K562 (cell line): ENCODE measurements around the gene BAIAP2. TPM values are rescaled to one million over a fixed set of nuclear protein-coding genes. Genes with fewer than 3 reads are reported as not detected.

Experiments used
- FOXO4 ChIP-seq: fragments of 450-650 bp; formaldehyde crosslinking; IDR thresholded peaks from 2 replicates; pipeline ENCODE4 v1.4.0; 2020; ENCODE audit warnings: mild to moderate bottlenecking, moderate library complexity
- GABPA ChIP-seq: fragments of 200-800 bp; sonication (Bioruptor generic); conservative IDR thresholded peaks from 2 replicates; pipeline ENCODE4 v1.6.1; 2016; ENCODE audit warnings: low read depth, missing genetic modification characterization, missing compliant biosample characterization
- HES1 ChIP-seq: fragments of 450-650 bp; IDR thresholded peaks from 2 replicates; pipeline ENCODE4 v1.6.1; 2016; ENCODE audit warnings: low read depth, mild to moderate bottlenecking, moderate library complexity
- NFE2 ChIP-seq: IDR thresholded peaks from 2 replicates; pipeline ENCODE4 v1.6.1; 2014; ENCODE audit warnings: antibody characterized with exemption, low read depth
- TEAD4 ChIP-seq, 2 experiments: sonication (generic) in 1 of 2; formaldehyde crosslinking in 1 of 2; IDR thresholded peaks; 2 replicates each; pipeline versions ENCODE4 v1.6.1 to v1.8.0; 2012 to 2022; ENCODE audit warnings: borderline replicate concordance in 1 of 2, inconsistent platforms in 1 of 2, low read length in 1 of 2, mild to moderate bottlenecking in 1 of 2, missing genetic modification reagents in 1 of 2
- UBTF ChIP-seq, 2 experiments: IDR thresholded peaks; 2 replicates each; pipeline ENCODE4 v1.6.1; 2012; ENCODE audit warnings: improper control_type of control experiment in 2 of 2, low read depth in 2 of 2, low read length in 2 of 2, borderline replicate concordance in 1 of 2
- ZBTB26 ChIP-seq: fragments of 450-650 bp; formaldehyde crosslinking; IDR thresholded peaks from 2 replicates; pipeline ENCODE4 v1.4.0; 2022; ENCODE audit warnings: missing genetic modification characterization
- ZBTB9 ChIP-seq: fragments of 450-650 bp; formaldehyde crosslinking; IDR thresholded peaks from 2 replicates; pipeline ENCODE4 v1.4.0; 2020; ENCODE audit warnings: mild to moderate bottlenecking, moderate library complexity
- ZNF184 ChIP-seq: sonication (generic); formaldehyde crosslinking; IDR thresholded peaks from 2 replicates; pipeline ENCODE4 v1.5.0; 2020; ENCODE audit warnings: missing genetic modification reagents
- ZNF280B ChIP-seq: fragments of 250-450 bp; sonication (Bioruptor Pico); IDR thresholded peaks from 2 replicates; pipeline ENCODE4 v1.5.1; 2021; ENCODE audit warnings: mild to moderate bottlenecking
- ZNF384 ChIP-seq: IDR thresholded peaks from 2 replicates; pipeline ENCODE4 v1.6.1; 2012; ENCODE audit warnings: low read depth, low read length, improper control_type of control experiment
- ZNF395 ChIP-seq: fragments of 200-800 bp; sonication (Bioruptor generic); IDR thresholded peaks from 2 replicates; pipeline ENCODE4 v1.6.1; 2017; ENCODE audit warnings: missing genetic modification characterization, missing compliant biosample characterization
- ZNF57 ChIP-seq: fragments of 450-650 bp; formaldehyde crosslinking; IDR thresholded peaks from 2 replicates; pipeline ENCODE4 v1.4.0; 2020; ENCODE audit warnings: mild to moderate bottlenecking, moderate library complexity
- polyA plus RNA-seq, 8 experiments: library from polyadenylated mRNA; depleted of rRNA in 4 of 8; stranded (reverse) in 5 of 8; unstranded in 3 of 8; fragments of >200 nt; fragmentation: Nextera tagmentation in 2 of 8; fragmentation: Illumina TruSeq in 1 of 8; extraction: Ambion mirVana in 2 of 8; extraction: Trizol in 1 of 8; gene quantifications; 2 replicates each; pipeline versions ENCODE4 v1.2.1 to v1.2.3, GENCODE V29; 2011 to 2014; ENCODE audit warnings: inconsistent platforms in 1 of 8, missing spikeins in 1 of 8
- total RNA-seq, 7 experiments: library from RNA; depleted of rRNA in 6 of 7; stranded (reverse); fragments of >200 nt in 6 of 7; fragmentation: Illumina TruSeq in 2 of 7; extraction: Trizol in 2 of 7; gene quantifications; 2 replicates each; pipeline versions ENCODE4 v1.2.1 to v1.2.3, GENCODE V29; 2011 to 2021; ENCODE audit warnings: low replicate concordance in 1 of 7

The BAIAP2 gene
- total and polyA plus RNA-seq, 9 of the 15 experiments (the other 6 are each of a cell fraction or from before 2014, with no cell fraction given): 2.3 to 51.6 (median 18.4) TPM

GRCh38 chr17:81094509-81095382, 59.8 kb downstream of the BAIAP2 start (continued):
- TF ChIP-seq NFE2: peak; percentile 44
- peak; percentile 84 for TF ChIP-seq ZNF384
- TF ChIP-seq ZBTB9 (CRISPR knock-in tag): no peak
- 0 out of 2 replicates have a peak, but pooled peaks have one; percentile 18 for TF ChIP-seq ZBTB26 (CRISPR knock-in tag)
- no peak for TF ChIP-seq ZNF280B (CRISPR knock-in tag)
- TF ChIP-seq TEAD4 (IDR thresholded peaks at IDR 0.05; ENCODE audit: low read length): peak; percentile 84
- no peak for TF ChIP-seq TEAD4 (CRISPR knock-in tag; IDR thresholded peaks at IDR 0.05; ENCODE audit: borderline replicate concordance)
- TF ChIP-seq HES1: peak; percentile 68
- TF ChIP-seq UBTF (IDR thresholded peaks at IDR 0.05; ENCODE audit: borderline replicate concordance in 1 of 2, low read depth in 2 of 2, low read length in 2 of 2): peak in 1 of 2 experiments; percentile 79; a peak in 1 of 4 replicates
- peak; percentile 86 for TF ChIP-seq ZNF395 (CRISPR knock-in tag)
- TF ChIP-seq GABPA (tag): peak; percentile 34; the same call in 1 of the 2 replicates
- no peak for TF ChIP-seq FOXO4
- no peak for TF ChIP-seq ZNF57
- TF ChIP-seq ZNF184 (CRISPR knock-in tag): no peak
